ENCODE data around the gene SDR42E1.

GRCh38 chr16:82043680-82044584 is 32.7 kb upstream of the SDR42E1 start:
- TF ChIP-seq, protein P1, sequence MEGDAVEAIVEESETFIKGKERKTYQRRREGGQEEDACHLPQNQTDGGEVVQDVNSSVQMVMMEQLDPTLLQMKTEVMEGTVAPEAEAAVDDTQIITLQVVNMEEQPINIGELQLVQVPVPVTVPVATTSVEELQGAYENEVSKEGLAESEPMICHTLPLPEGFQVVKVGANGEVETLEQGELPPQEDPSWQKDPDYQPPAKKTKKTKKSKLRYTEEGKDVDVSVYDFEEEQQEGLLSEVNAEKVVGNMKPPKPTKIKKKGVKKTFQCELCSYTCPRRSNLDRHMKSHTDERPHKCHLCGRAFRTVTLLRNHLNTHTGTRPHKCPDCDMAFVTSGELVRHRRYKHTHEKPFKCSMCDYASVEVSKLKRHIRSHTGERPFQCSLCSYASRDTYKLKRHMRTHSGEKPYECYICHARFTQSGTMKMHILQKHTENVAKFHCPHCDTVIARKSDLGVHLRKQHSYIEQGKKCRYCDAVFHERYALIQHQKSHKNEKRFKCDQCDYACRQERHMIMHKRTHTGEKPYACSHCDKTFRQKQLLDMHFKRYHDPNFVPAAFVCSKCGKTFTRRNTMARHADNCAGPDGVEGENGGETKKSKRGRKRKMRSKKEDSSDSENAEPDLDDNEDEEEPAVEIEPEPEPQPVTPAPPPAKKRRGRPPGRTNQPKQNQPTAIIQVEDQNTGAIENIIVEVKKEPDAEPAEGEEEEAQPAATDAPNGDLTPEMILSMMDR (conservative IDR thresholded peaks at IDR 0.05; ENCODE audit: low read depth, low read length), result no peak
- TF ChIP-seq SMC3 (IDR thresholded peaks at IDR 0.05; ENCODE audit: low read depth, low read length), result no peak
- no peak for TF ChIP-seq CEBPB (IDR thresholded peaks at IDR 0.05; ENCODE audit: low read depth, low read length)
- TF ChIP-seq NFE2L2 (IDR thresholded peaks at IDR 0.05; ENCODE audit: low read depth, low read length), result no peak
